ENCODE measurements around the gene BCAT1.

DNA sequence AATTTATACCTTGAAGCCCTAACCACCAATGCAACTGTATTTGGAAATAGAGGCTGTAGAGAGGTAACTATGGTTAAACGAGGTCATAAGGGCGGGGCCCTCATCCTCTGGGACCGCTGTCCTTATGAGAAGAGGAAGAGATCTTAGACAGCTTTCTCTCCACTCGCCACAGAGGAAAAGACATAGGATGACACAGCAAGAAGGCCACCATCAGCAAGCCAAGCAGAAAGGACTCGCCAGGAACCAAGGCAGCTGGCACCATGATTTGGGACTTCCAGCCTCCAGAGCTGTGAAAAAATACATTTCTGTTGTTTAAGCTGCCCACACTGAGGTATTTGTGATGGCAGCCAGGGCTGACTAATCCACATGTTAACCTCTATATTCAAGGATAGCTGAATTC, 30.4 kb upstream of the BCAT1 start:
- TF ChIP-seq EZH2 (IDR thresholded peaks at IDR 0.05; ENCODE audit: borderline replicate concordance, low read length): no peak
- TF ChIP-seq, protein P1, sequence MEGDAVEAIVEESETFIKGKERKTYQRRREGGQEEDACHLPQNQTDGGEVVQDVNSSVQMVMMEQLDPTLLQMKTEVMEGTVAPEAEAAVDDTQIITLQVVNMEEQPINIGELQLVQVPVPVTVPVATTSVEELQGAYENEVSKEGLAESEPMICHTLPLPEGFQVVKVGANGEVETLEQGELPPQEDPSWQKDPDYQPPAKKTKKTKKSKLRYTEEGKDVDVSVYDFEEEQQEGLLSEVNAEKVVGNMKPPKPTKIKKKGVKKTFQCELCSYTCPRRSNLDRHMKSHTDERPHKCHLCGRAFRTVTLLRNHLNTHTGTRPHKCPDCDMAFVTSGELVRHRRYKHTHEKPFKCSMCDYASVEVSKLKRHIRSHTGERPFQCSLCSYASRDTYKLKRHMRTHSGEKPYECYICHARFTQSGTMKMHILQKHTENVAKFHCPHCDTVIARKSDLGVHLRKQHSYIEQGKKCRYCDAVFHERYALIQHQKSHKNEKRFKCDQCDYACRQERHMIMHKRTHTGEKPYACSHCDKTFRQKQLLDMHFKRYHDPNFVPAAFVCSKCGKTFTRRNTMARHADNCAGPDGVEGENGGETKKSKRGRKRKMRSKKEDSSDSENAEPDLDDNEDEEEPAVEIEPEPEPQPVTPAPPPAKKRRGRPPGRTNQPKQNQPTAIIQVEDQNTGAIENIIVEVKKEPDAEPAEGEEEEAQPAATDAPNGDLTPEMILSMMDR (IDR thresholded peaks at IDR 0.05; ENCODE audit: low read length): no peak

All from OCI-LY1 (cell line).